SK-N-MC (cell line): ENCODE results near the gene LFNG.

Source experiments
- EZH2 ChIP-seq: fragments of 200-600 bp; sonication (generic); IDR thresholded peaks from one replicate; pipeline ENCODE4 v1.6.1; 2017; ENCODE audit warnings: antibody characterized with exemption
- FOXP2 ChIP-seq: optimal IDR thresholded peaks from 2 replicates; pipeline ENCODE3; 2011; ENCODE audit warnings: mild to moderate bottlenecking, moderate library complexity; ENCODE audit not compliant: insufficient read depth; ENCODE audit errors: extremely low read length, control extremely low read depth
- POLR2AphosphoS5 ChIP-seq: IDR thresholded peaks from 2 replicates; pipeline ENCODE4 v1.6.1; 2012; ENCODE audit warnings: mild to moderate bottlenecking, low read depth, low read length, borderline replicate concordance

DNA sequence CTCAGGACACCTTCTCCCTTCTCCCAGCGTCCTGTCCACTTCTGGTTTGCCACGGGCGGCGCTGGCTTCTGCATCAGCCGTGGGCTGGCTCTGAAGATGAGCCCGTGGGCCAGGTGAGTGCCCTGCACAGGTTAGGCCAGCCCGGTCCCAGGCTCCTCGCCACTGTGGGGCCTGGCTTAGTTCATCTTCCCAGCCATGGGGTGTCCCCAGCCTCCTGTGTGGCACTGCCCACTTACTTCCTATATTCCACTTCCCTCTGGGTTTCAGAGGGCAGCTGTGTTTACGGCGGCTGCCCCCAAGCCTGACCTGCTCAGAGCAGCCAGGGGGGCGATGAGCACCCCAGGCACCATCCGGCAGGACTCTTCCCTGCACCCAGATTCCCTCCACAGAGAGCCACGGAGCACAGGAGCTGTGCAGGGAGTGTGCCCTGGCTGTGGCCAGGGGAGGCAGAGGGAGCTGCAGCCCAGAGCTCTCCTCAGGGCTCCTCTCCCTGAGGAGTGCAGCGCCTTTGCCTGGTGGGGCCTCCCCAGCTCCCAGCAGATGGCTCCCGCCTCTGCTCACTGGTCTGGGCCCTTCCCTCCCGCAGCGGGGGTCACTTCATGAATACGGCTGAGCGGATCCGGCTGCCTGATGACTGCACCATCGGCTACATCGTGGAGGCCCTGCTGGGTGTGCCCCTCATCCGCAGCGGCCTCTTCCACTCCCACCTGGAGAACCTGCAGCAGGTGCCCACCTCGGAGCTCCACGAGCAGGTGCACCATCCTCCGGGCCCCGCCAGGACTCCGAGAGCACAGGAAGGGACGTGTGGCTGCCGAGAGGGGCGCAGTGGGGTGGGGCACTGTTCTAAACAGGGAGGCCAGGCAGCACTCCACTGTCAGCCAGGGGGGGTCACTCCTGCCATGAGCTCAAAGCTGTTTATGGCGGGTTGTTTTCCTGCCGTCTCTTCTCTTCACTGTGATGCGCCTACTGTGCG is 6.4 kb downstream of the LFNG start:
- no peak for TF ChIP-seq EZH2
- no peak for TF ChIP-seq POLR2AphosphoS5
- no peak for TF ChIP-seq FOXP2
